A549 (cell line): ENCODE data around the gene RIN3. TPM values are rescaled to one million over a fixed set of nuclear protein-coding genes. Genes with fewer than 3 reads are reported as not detected.

Experiments
- ATAC-seq, 2 experiments: fragments of 200-7000 bp in 1 of 2; fragments of >200 bp in 1 of 2; cut with Nextera tagmentation in 1 of 2; cut with Tn5 transposase in 1 of 2; 3 replicates each; pipeline versions ENCODE4 v1.8.0 to v1.9.1; 2018 to 2020; ENCODE audit warnings: mild to moderate bottlenecking in 1 of 2, moderate library complexity in 1 of 2
- CTCF ChIA-PET: fragments of 300-600 bp; sonication (Branson Sonifier 250); formaldehyde crosslinking; extraction: SDS; loops from one replicate; lab custom pipeline; 2021; ENCODE audit warnings: antibody characterized with exemption, inconsistent platforms; lab: Yijun Ruan, JAX
- POLR2A ChIA-PET: fragments of 350-600 bp; formaldehyde crosslinking; extraction: SDS; loops from one replicate; lab custom pipeline; 2021; ENCODE audit warnings: antibody characterized with exemption, inconsistent platforms; lab: Yijun Ruan, JAX
- DNase-seq, 2 experiments: peaks; one replicate each; pipeline versions ENCODE4 v3.0.0 to v3.0.0-alpha.2; 2011 to 2016; ENCODE audit warnings: low read depth in 1 of 2, low spot score in 1 of 2
- FAIRE-seq: peaks from 2 replicates; lab custom pipeline; 2011; peaks lifted over from hg19 to GRCh38; lab: Jason Lieb, UNC
- H3K27ac ChIP-seq, 2 experiments: fragments of >200 bp; sonication (Bioruptor Twin); formaldehyde crosslinking; 3 replicates each; pipeline ENCODE4 v1.5.1; 2016 to 2017
- H3K4me1 ChIP-seq: fragments of >200 bp; sonication (Bioruptor Twin); formaldehyde crosslinking; 3 replicates; pipeline ENCODE4 v1.6.1; 2016
- H3K4me2 ChIP-seq: fragments of >200 bp; sonication (Bioruptor Twin); formaldehyde crosslinking; 3 replicates; pipeline ENCODE4 v1.6.1; 2016
- H3K4me3 ChIP-seq: fragments of >200 bp; sonication (Bioruptor Twin); formaldehyde crosslinking; 3 replicates; pipeline ENCODE4 v1.5.1; 2016
- H3K9me3 ChIP-seq: fragments of >200 bp; sonication (Bioruptor Twin); formaldehyde crosslinking; 3 replicates; pipeline ENCODE4 v1.6.1; 2016
- ATOH8 ChIP-seq: fragments of 250-450 bp; sonication (Bioruptor Pico); IDR thresholded peaks from 2 replicates; pipeline ENCODE4 v1.5.0; 2020; ENCODE audit warnings: low read depth, mild to moderate bottlenecking, moderate library complexity
- CBX8 ChIP-seq: fragments of 200-600 bp; sonication (generic); IDR thresholded peaks from 2 replicates; pipeline ENCODE4 v1.6.1; 2016
- CHD4 ChIP-seq: fragments of 200-600 bp; sonication (generic); IDR thresholded peaks from 2 replicates; pipeline ENCODE4 v1.6.1; 2016; ENCODE audit warnings: antibody characterized with exemption, mild to moderate bottlenecking, borderline replicate concordance
- CTCF ChIP-seq: fragments of >200 bp; sonication (Bioruptor Twin); formaldehyde crosslinking; IDR thresholded peaks from 3 replicates; pipeline ENCODE4 v1.5.1; 2016
- ESRRA ChIP-seq: fragments of 150-350 bp; IDR thresholded peaks from 2 replicates; pipeline ENCODE4 v1.6.1; 2014; ENCODE audit warnings: mild to moderate bottlenecking, low read length, borderline replicate concordance
- FOSL2 ChIP-seq, 2 experiments: fragments of 450-650 bp in 1 of 2; fragments of >200 bp in 1 of 2; sonication (Bioruptor Twin) in 1 of 2; formaldehyde crosslinking; IDR thresholded peaks; 2 replicates each; pipeline versions ENCODE4 v1.5.0 to v1.6.1; 2016 to 2020; ENCODE audit warnings: mild to moderate bottlenecking in 1 of 2, moderate library complexity in 1 of 2
- HOXA7 ChIP-seq: fragments of 250-450 bp; sonication (Bioruptor Pico); IDR thresholded peaks from 2 replicates; pipeline ENCODE4 v1.5.0; 2020; ENCODE audit warnings: mild to moderate bottlenecking, moderate library complexity
- JUN ChIP-seq, 2 experiments: fragments of >200 bp; sonication (Bioruptor Twin); formaldehyde crosslinking; IDR thresholded peaks; 2 replicates in 1 of 2; 3 replicates in 1 of 2; pipeline ENCODE4 v1.6.1; 2016 to 2017
- JUNB ChIP-seq: fragments of >200 bp; sonication (Bioruptor Twin); formaldehyde crosslinking; IDR thresholded peaks from 2 replicates; pipeline ENCODE4 v1.6.1; 2016
- MAFK ChIP-seq: fragments of 450-650 bp; IDR thresholded peaks from 2 replicates; pipeline ENCODE4 v1.6.1; 2014; ENCODE audit not compliant: partially characterized antibody
- MAZ ChIP-seq: fragments of 150-350 bp; IDR thresholded peaks from 2 replicates; pipeline ENCODE4 v1.6.1; 2014; ENCODE audit warnings: antibody characterized with exemption, low read depth, low read length, borderline replicate concordance
- MYC ChIP-seq: IDR thresholded peaks from 2 replicates; pipeline ENCODE4 v1.6.1; 2012; ENCODE audit warnings: mild to moderate bottlenecking, inconsistent platforms, low read length, improper control_type of control experiment, borderline replicate concordance
- PBX3 ChIP-seq: IDR thresholded peaks from 2 replicates; pipeline ENCODE4 v1.6.1; 2012
- RCOR1 ChIP-seq: fragments of 150-350 bp; IDR thresholded peaks from 2 replicates; pipeline ENCODE4 v1.6.1; 2014; ENCODE audit warnings: antibody characterized with exemption, low read length, low read depth
- REST ChIP-seq: fragments of 200-600 bp; sonication (generic); IDR thresholded peaks from 2 replicates; pipeline ENCODE4 v1.6.1; 2016; ENCODE audit warnings: antibody characterized with exemption, mild to moderate bottlenecking, moderate library complexity
- TFCP2L1 ChIP-seq: fragments of 250-450 bp; sonication (Bioruptor Pico); IDR thresholded peaks from 2 replicates; pipeline ENCODE4 v1.5.0; 2021; ENCODE audit warnings: mild to moderate bottlenecking
- TP53 ChIP-seq: fragments of 250-450 bp; sonication (Bioruptor Pico); IDR thresholded peaks from 2 replicates; pipeline ENCODE4 v1.5.0; 2021; ENCODE audit warnings: mild to moderate bottlenecking, moderate library complexity
- ZC3H11A ChIP-seq: fragments of 450-650 bp; IDR thresholded peaks from 2 replicates; pipeline ENCODE4 v1.6.1; 2014; ENCODE audit warnings: antibody characterized with exemption, mild to moderate bottlenecking
- ZSCAN20 ChIP-seq: fragments of 250-450 bp; sonication (Bioruptor Pico); IDR thresholded peaks from 2 replicates; pipeline ENCODE4 v1.8.0; 2022; ENCODE audit warnings: mild to moderate bottlenecking, moderate library complexity
- WGBS: methylation state at CpG from one replicate; pipeline ENCODE4 v1.1.6; 2017; ENCODE audit errors: missing lambda C conversion rate; 5-methylcytosine and 5-hydroxymethylcytosine counted together
- polyA plus RNA-seq, 4 experiments: library from polyadenylated mRNA; depleted of rRNA in 3 of 4; stranded (reverse); fragments of >200 nt; fragmentation: RNase III in 1 of 4; extraction: RNeasy Plus Mini Kit Qiagen cat#74134 plus additional on column Dnase treatment in 1 of 4; gene quantifications; 2 replicates in 3 of 4; 3 replicates in 1 of 4; pipeline ENCODE4 v1.2.3, GENCODE V29; 2011 to 2017

RIN3 gene
- polyA plus RNA-seq, 2 of the 4 experiments (the other 2 are of a cell fraction) = 5.6 to 14.5 TPM

- 92% methylated on average over 4 of the region's 15 CpGs for WGBS
- no peak for FAIRE-seq
- DNase-seq = no peak
- no peak for ATAC-seq
- POLR2A ChIA-PET = no interaction called here
- Histone ChIP-seq H3K4me2 (no peak overlapping the region), H3K27ac (no peak overlapping the region), H3K4me3 (no peak overlapping the region), H3K4me1 (peaks cover 8% of the 10 kb centered on the region; the same call in 2 of the 3 replicates), H3K9me3 (no peaks in the 10 kb centered on the region)
- TF ChIP-seq ATOH8 (CRISPR knock-in tag) = no peak
- TF ChIP-seq TP53 = no peak
- TF ChIP-seq JUNB = no peak
- TF ChIP-seq JUN (IDR thresholded peaks at IDR 0.05) = no peak
- TF ChIP-seq CHD4 = no peak
- TF ChIP-seq MAFK = no peak
- TF ChIP-seq MAZ = no peak
- CTCF ChIA-PET = interaction anchor here (0.6 to 12.3 kb wide), 3 partner anchors 62 to 77 kb away, joined by 3 to 132 read pairs (median 3); no protein-coding TSS in a partner anchor
Measured at GRCh38 chr14:92706386-92706785, 192.8 kb downstream of the RIN3 start.

- 92% methylated on average over 13 of the region's 13 CpGs for WGBS
- Histone ChIP-seq H3K4me1 (peaks cover 8% of the 10 kb centered on the region; the same call in 2 of the 3 replicates), H3K4me3 (no peak overlapping the region), H3K4me2 (no peak overlapping the region), H3K9me3 (no peaks in the 10 kb centered on the region), H3K27ac (peak overlapping the region in 1 of 2 experiments; percentile 54; a peak in 1 of 6 replicates)
- DNase-seq = no peak
- no peak for TF ChIP-seq RCOR1
- TF ChIP-seq PBX3 = no peak
- TF ChIP-seq FOSL2 (IDR thresholded peaks at IDR 0.05) = no peak
- no peak for TF ChIP-seq FOSL2 (CRISPR knock-in tag; IDR thresholded peaks at IDR 0.05)
- TF ChIP-seq ZSCAN20 = no peak
- TF ChIP-seq ESRRA = no peak
- TF ChIP-seq CTCF = no peak
- TF ChIP-seq REST = no peak
- no peak for TF ChIP-seq TFCP2L1 (CRISPR knock-in tag)
- TF ChIP-seq MYC = no peak
- no peak for TF ChIP-seq MAFK
- no peak for TF ChIP-seq ZC3H11A
- no peak for TF ChIP-seq CBX8
- TF ChIP-seq HOXA7 = no peak
- ChIA-PET POLR2A (no interaction called here), CTCF (interaction anchor here (1.0 to 12.3 kb wide), 6 partner anchors 8 to 574 kb away, joined by 3 to 132 read pairs (median 6); no protein-coding TSS in a partner anchor)
- no peak for ATAC-seq
- FAIRE-seq = no peak
Measured at GRCh38 chr14:92709340-92710000, 195.9 kb downstream of the RIN3 start.
